ENCODE data around the gene RRP15. TPM values are rescaled to one million over a fixed set of nuclear protein-coding genes. Genes with fewer than 3 reads are reported as not detected.
A peak's percentile ranks its signal among the peaks of the same experiment; 100 is the strongest.

Gene RRP15
- total RNA-seq, 1 experiment from 2014 or later: 25.6 TPM

DNA sequence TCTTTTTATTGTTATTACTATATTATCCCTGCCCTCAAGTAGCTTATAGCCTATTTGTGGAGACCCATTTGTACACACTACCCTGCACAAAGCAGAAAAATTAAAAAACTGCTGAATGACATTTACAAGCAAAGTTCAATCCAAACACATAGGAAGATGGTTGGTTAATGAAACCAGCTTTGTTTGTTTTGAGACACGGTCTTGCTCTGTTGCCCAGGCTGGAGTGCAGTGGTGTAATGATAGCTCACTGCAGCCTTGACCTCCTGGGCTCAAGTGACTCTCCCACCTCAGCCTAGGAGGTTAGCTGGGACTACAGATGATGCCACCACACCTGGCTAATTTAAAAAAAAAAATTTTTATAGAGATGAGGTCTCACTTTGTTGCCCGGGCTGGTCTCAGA, 91.6 kb downstream of the RRP15 start:
- POLR2A ChIA-PET (ENCODE audit: unreplicated experiment): interaction anchor here (0.5 to 0.8 kb wide), 7 partner anchors 9 to 947 kb away, joined by 3 to 7 read pairs (median 4); partner anchors contain the start of gene TGFB2
- TSS peak; percentile 72 for BruUV-seq (replicated peaks)
- H2AFZ ChIP-seq (ENCODE audit: low read length): no peak overlapping the region
- H3K79me2 ChIP-seq (ENCODE audit: low read length): peaks cover 82% of the 10 kb centered on the region
- H3K9ac ChIP-seq (ENCODE audit: low read length): peak overlapping the region; percentile 88
- peaks cover 90% of the 10 kb centered on the region for H3K4me1 ChIP-seq (ENCODE audit: insufficient read depth, low read length)
- H3K27me3 ChIP-seq (ENCODE audit: low read length): no peaks in the 10 kb centered on the region
- peaks cover 35% of the 10 kb centered on the region for H3F3A ChIP-seq (ENCODE audit: low read length, unreplicated experiment)
- peak overlapping the region; percentile 83 for H3K4me2 ChIP-seq (ENCODE audit: low read length)
- intact Hi-C loops (cut with micrococcal nuclease): loop anchor here (1.0 to 5.0 kb wide), 6 partner anchors 29 to 426 kb away; no protein-coding TSS in a partner anchor
- H4K20me1 ChIP-seq (ENCODE audit: low read length): no peaks in the 10 kb centered on the region
- peak; percentile 72 for DNase-seq
- H3K9me2 ChIP-seq (replicated peaks; ENCODE audit: low read length): no peaks in the 10 kb centered on the region
- peak; percentile 23 for ATAC-seq
- peak overlapping the region; percentile 91 for H3K27ac ChIP-seq (ENCODE audit: low read length)
- H3K4me3 ChIP-seq (ENCODE audit: low read length): peak overlapping the region; percentile 57
- TF ChIP-seq EZH2 (IDR thresholded peaks at IDR 0.05; ENCODE audit: low read length, unreplicated experiment) (no peak), EZH2phosphoT487 (IDR thresholded peaks at IDR 0.05; ENCODE audit: borderline replicate concordance, low read length) (no peak)
- TF ChIP-seq, protein P1, sequence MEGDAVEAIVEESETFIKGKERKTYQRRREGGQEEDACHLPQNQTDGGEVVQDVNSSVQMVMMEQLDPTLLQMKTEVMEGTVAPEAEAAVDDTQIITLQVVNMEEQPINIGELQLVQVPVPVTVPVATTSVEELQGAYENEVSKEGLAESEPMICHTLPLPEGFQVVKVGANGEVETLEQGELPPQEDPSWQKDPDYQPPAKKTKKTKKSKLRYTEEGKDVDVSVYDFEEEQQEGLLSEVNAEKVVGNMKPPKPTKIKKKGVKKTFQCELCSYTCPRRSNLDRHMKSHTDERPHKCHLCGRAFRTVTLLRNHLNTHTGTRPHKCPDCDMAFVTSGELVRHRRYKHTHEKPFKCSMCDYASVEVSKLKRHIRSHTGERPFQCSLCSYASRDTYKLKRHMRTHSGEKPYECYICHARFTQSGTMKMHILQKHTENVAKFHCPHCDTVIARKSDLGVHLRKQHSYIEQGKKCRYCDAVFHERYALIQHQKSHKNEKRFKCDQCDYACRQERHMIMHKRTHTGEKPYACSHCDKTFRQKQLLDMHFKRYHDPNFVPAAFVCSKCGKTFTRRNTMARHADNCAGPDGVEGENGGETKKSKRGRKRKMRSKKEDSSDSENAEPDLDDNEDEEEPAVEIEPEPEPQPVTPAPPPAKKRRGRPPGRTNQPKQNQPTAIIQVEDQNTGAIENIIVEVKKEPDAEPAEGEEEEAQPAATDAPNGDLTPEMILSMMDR (conservative IDR thresholded peaks at IDR 0.05; ENCODE audit: low read depth, low read length): no peak
- H3K36me3 ChIP-seq (ENCODE audit: low read depth, low read length): peaks cover 9% of the 10 kb centered on the region; the same call in 1 of the 2 replicates
- no peaks in the 10 kb centered on the region for H3K9me3 ChIP-seq (ENCODE audit: low read length)
- CTCF ChIA-PET: no interaction called here

DNA sequence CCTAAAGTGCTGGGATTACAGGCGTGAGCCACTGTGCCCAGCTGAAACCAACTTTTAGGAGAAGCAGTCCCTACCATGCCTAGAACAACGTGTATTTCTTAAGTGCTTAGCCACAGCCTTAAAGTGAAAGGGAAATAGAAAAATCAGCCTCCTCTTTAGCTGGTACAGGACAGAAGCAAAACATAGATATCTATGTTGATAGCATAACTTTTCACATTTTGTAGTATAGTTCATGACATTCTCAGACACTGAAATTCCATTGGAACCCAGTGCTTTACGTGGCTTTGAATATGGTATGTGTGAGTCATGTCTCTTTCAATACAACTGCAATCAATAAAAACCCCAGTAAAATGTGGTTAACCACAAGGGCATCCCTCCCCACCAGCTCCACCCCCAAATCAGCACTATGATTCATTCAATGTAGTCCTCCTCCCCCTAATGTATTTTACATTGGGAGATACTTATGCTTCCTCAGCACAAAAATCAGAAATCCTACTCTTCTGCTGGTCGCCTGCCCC, 92.1 kb downstream of the RRP15 start:
- H3K9me2 ChIP-seq (replicated peaks; ENCODE audit: low read length): no peaks in the 10 kb centered on the region
- peaks cover 90% of the 10 kb centered on the region for H3K4me1 ChIP-seq (ENCODE audit: insufficient read depth, low read length)
- ChIA-PET CTCF (no interaction called here), POLR2A (ENCODE audit: unreplicated experiment) (interaction anchor here (0.5 to 0.8 kb wide), 6 partner anchors 14 to 947 kb away, joined by 3 to 7 read pairs (median 4); partner anchors contain the start of gene TGFB2)
- H3K4me2 ChIP-seq (ENCODE audit: low read length): peak overlapping the region; percentile 83
- H3K36me3 ChIP-seq (ENCODE audit: low read depth, low read length): peaks cover 11% of the 10 kb centered on the region; the same call in 1 of the 2 replicates
- H3K27me3 ChIP-seq (ENCODE audit: low read length): no peaks in the 10 kb centered on the region
- BruUV-seq (replicated peaks): no TSS peak
- H3F3A ChIP-seq (ENCODE audit: low read length, unreplicated experiment): peaks cover 35% of the 10 kb centered on the region
- H3K9me3 ChIP-seq (ENCODE audit: low read length): no peaks in the 10 kb centered on the region
- H3K27ac ChIP-seq (ENCODE audit: low read length): peak overlapping the region; percentile 91
- peak overlapping the region; percentile 88 for H3K9ac ChIP-seq (ENCODE audit: low read length)
- H2AFZ ChIP-seq (ENCODE audit: low read length): no peak overlapping the region
- DNase-seq: peak; percentile 100
- no peak for TF ChIP-seq EZH2phosphoT487 (IDR thresholded peaks at IDR 0.05; ENCODE audit: borderline replicate concordance, low read length)
- TF ChIP-seq, protein P1 (conservative IDR thresholded peaks at IDR 0.05; ENCODE audit: low read depth, low read length): no peak
- no peak for TF ChIP-seq EZH2 (IDR thresholded peaks at IDR 0.05; ENCODE audit: low read length, unreplicated experiment)
- H3K79me2 ChIP-seq (ENCODE audit: low read length): peaks cover 82% of the 10 kb centered on the region
- peak overlapping the region; percentile 57 for H3K4me3 ChIP-seq (ENCODE audit: low read length)
- intact Hi-C loops (cut with micrococcal nuclease): loop anchor here (1.0 to 5.0 kb wide), 6 partner anchors 30 to 425 kb away; no protein-coding TSS in a partner anchor
- peak; percentile 64 for ATAC-seq
- no peaks in the 10 kb centered on the region for H4K20me1 ChIP-seq (ENCODE audit: low read length)

All from PC-3 (cell line).